ENCODE data around the gene DIAPH1. TPM values are rescaled to one million over a fixed set of nuclear protein-coding genes. Genes with fewer than 3 reads are reported as not detected.

The DIAPH1 gene
- 23.7 and 36.1 TPM in 2 replicates for total RNA-seq

DNA sequence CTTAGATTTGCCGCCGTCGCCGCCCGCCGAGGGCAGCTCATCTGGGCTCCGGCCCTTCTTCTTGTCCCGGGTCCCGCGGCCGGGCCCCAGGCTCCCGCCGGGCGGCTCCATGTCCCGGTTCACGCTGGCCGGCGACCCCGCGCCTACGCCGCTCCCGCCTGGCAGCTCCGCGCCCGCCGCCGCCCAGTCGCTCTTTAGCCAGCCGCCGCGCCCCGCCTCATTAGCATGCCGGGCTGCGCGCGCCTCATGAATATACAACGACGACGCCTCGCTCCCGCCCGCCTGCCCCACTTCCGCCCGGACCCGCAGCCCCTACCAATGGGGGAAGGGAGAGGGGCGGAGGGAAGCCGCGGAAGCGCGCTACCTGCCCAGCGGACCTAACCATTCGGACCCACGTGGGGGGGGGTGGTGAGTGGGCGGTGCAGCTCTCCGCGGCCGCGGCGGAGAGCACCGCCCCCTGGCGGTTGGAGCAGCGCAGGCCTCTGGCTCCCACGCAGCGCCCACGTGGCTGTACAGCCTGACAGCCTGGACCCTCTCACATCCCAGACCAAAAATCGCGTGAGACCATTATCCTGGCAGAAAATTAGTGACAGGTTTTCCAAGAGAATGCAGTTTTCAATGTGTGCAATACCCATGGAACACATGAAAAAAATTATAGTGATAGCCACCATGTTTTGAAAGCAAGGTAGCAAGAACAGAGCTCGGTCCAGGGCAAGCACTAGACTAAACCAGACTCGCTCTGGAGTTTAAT, at the start of gene DIAPH1:
Gene DIAPH1, minus strand, starts transcription at position 197 of the 751 bp plus-strand sequence. Its CDS starts 86 bp downstream, at position 111.

DNA sequence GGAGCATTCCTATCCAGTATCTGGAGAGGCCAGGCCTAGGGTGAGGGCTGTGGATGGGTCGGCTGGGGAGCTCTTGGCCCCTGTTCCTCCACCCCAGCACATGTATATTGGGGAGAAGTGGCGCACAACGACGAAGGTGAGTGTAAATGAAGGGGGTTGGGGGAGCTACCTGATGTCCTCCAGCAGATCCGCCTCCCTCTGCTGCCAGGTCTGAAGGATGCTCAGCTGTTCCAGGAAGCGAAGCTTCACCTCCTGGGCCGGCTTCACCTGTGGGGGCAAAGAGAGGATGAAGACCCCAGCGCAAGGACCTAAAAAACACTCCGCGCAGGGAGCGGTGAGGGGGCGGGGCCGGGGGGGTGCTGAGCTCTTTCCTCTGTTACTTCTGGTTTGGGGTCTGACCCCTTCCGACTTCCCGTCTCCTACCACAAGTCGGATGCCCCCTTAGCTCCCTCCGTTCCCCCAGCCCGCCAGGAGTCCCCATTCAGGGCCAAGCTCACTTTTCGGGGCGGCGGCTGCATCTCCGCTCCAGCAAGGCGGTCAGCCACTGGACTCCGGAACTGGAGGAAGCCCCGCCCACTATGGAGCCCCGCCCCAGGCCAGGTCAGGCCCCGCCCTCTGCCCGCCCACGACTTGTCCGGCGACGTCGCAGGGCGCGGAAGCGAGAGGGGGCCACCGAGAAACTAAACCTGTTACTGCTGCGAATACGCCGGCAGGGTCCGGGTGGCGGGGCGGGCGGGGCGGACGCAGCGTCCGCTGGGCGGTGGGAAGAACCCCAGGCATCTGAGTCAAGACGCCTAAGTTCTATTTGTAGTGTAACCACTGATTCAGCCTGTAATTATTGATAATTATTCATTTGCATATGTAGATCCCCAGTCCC, 32.3 kb upstream of the DIAPH1 start, which contains the start of gene FCHSD1:
Gene FCHSD1, minus strand, starts transcription at position 568 of the 877 bp plus-strand sequence. Its CDS starts 50 bp downstream, at position 518.

DNA sequence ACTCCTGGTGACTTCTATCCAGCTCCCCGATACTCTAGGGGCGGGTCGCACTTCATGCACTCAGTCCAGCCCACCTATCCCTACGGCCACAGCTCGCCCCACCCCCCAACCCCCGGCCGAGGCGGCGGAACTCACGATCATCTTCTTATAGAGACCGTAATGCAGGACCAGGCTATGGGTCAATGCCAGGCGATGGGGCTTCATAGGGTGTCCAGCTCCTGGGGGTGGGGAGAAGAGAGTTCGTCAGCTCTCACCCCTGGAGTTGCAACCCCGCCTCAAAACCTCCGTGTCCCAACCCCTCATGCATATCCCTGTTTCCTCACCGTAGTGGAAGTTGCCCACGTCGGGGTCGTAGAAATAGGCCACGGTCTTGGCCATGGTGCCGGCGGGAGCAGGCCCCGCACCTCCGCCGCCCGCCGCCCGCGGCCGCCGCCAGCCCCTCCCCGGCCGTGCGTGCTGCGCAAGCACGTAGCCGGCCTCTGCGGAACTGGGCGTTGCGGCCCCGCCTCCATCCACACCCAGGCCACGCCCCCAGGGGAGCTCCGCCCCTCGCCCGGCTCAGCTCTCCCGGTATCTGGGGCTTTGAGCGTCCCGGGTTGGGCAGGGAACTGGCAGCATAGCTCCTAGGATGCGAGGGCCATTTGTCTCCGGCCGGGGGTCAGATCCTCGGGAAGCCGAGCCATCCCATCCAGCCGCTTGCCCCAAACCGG, 17.8 kb upstream of the DIAPH1 start, which contains the start of the genes HDAC3 and RELL2:
Gene HDAC3, minus strand, starts transcription at position 437 of the 710 bp plus-strand sequence. Its CDS starts 59 bp downstream, at position 378.
Gene RELL2, plus strand, starts transcription at position 585 of the 710 bp plus-strand sequence. CDS start 1,229 bp downstream, outside the sequence.

DNA sequence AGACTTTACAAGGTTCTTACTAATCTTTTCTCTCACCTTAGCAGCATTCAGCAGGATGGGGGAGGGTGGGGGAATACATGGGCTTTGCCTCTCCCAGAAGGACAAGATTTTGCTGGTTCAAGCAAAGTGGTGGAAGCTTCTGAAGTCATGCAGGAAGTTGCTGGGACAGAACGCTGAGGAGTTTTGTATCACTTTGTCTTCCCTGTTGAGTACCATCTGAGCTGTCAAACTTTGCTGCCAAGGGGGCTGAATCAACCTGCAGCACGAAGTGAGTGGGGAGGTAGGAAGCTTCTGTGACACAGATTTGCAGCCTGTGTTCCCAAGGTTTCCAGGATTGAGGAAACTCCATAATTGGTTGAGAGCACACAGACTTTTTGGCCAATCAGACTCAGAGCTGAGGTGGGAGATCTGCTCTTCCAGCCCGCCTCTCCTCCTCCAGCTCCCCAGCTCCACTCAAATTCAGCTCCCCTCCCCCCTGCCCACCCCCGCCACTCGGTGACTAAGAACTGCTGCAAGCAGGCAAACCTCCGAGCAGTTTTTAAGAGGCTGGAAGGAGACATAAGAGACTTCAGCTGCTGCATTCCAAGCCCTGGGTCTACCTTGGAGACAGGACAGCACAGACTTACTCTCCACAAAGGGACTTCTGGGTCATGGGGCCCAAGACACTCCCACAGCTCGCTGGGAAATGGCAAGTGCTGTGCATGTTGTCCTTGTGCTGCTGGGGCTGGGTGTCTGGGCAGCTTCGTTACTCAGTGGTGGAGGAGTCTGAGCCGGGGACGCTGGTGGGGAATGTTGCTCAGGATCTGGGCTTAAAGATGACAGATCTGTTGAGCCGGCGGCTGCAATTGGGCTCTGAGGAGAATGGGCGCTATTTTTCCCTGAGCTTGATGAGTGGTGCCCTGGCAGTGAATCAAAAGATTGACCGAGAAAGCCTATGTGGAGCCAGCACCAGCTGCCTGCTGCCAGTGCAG, 129.9 kb downstream of the DIAPH1 start, which contains the start of gene PCDHGC5:
Gene PCDHGC5, plus strand, starts transcription at position 491 of the 971 bp plus-strand sequence. Its CDS starts 160 bp downstream, at position 651.

DNA sequence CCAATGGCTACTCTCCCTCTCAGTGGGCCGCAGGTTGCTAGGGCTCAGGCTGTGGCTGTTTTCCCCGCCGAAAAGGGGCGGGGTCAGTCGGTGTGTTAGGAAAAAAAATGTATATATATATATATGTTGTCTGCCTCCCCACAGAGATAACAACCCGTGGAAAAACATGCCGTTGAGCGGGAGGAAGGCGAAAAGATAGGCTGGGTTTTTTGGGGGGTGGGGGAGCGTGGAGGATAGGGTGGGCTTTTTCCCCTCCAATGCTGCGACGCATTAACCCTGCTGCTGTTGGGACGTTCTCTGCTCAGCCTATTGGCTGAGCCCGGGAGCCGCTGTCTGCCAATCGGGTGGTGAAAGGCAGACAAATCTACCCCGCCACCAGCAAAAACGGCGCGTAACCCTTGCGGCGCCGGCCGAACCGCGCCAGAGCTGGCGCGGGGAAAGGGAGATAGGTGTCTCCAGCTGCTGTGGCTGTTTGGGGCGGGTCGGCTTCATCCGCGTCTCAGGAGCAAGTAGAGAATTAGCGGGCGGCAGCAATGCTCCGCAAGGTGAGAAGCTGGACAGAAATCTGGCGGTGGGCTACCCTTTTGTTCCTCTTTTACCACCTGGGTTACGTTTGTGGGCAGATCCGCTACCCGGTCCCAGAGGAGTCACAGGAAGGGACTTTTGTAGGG, 134.0 kb downstream of the DIAPH1 start, which contains the start of gene PCDHGC4:
Gene PCDHGC4, plus strand, starts transcription at position 390 of the 671 bp plus-strand sequence. Its CDS starts 144 bp downstream, at position 534.

DNA sequence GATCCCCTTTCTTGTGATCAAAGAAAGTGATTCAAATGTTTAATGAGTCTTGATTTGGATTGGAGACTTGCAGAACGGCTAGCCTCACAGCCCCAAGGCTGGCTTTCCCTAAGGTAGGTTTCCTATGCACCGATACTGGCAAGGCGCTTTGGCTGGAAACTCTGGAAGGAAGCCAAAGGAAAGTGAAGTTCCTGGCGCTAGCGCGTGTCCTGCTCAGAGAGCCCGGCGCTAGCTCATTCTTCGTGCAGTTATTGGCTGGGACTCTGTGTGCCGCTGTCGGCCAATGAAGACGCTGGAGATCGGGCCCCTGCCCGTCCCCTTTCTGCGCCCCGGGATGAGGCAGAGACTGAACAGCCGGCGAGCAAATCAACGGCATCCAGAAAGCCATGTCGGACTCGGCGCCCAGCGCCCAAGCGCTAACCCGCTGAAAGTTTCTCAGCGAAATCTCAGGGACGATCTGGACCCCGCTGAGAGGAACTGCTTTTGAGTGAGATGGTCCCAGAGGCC, 143.1 kb downstream of the DIAPH1 start, which contains the start of gene PCDHGC3:
Gene PCDHGC3, plus strand, starts transcription at position 342 of the 507 bp plus-strand sequence. Its CDS starts 151 bp downstream, at position 493.

Other genes starting within 250 kb of the DIAPH1 start
- 0.46 and 1.3 TPM in 2 replicates for gene PCDHGB3, start 248.8 kb downstream of the DIAPH1 start, total RNA-seq
- 0.76 and 0.97 TPM in 2 replicates for gene PCDHGA6, start 245.1 kb downstream of the DIAPH1 start, total RNA-seq
- 0.65 and 0.91 TPM in 2 replicates for gene PCDHGA7, start 236.3 kb downstream of the DIAPH1 start, total RNA-seq
- gene PCDHGB4, start 231.3 kb downstream of the DIAPH1 start, total RNA-seq, result 4.9 and 10.1 TPM in 2 replicates
- gene PCDHGA8, start 226.4 kb downstream of the DIAPH1 start, total RNA-seq, result 0.46 and 0.97 TPM in 2 replicates
- 6.1 and 9.1 TPM in 2 replicates for gene PCDHGB5, start 221.1 kb downstream of the DIAPH1 start, total RNA-seq
- gene PCDHGA9, start 216.2 kb downstream of the DIAPH1 start, total RNA-seq, result 0.76 and 0.97 TPM in 2 replicates
- gene PCDHGB6, start 211.0 kb downstream of the DIAPH1 start, total RNA-seq, result 0.97 and 1.1 TPM in 2 replicates
- 2.3 TPM in 2 replicates for gene PCDHGA10, start 206.0 kb downstream of the DIAPH1 start, total RNA-seq
- 2.9 and 3.3 TPM in 2 replicates for gene PCDHGB7, start 201.3 kb downstream of the DIAPH1 start, total RNA-seq
- 5.3 and 5.8 TPM in 2 replicates for gene PCDHGA11, start 197.9 kb downstream of the DIAPH1 start, total RNA-seq
- gene PCDHGA12, start 188.5 kb downstream of the DIAPH1 start, total RNA-seq, result 5.2 and 5.9 TPM in 2 replicates
- gene PCDHGC3, start 143.0 kb downstream of the DIAPH1 start, total RNA-seq, result 6.5 and 7.8 TPM in 2 replicates
- 0.32 and 0.46 TPM in 2 replicates for gene PCDHGC4, start 134.0 kb downstream of the DIAPH1 start, total RNA-seq
- gene PCDHGC5, start 129.9 kb downstream of the DIAPH1 start, total RNA-seq, result 0.32 TPM in 1 of 2 replicates, not detected in the other
- 50.3 and 56.1 TPM in 2 replicates for gene HDAC3, start 17.8 kb upstream of the DIAPH1 start, total RNA-seq
- gene RELL2, start 18.0 kb upstream of the DIAPH1 start, total RNA-seq, result 3.9 and 4.3 TPM in 2 replicates
- 21.1 and 26.6 TPM in 2 replicates for gene FCHSD1, start 32.4 kb upstream of the DIAPH1 start, total RNA-seq
- 28.4 and 55.2 TPM in 2 replicates for gene ARAP3, start 63.2 kb upstream of the DIAPH1 start, total RNA-seq